Measurements from ENCODE around the gene RBM41.

GRCh38 chrX:107025545-107025944 lies 93.1 kb downstream of the RBM41 start:
- TF ChIP-seq POLR2AphosphoS5 (IDR thresholded peaks at IDR 0.05; ENCODE audit: low read depth, low read length) (no peak), SRF (IDR thresholded peaks at IDR 0.05; ENCODE audit: low read depth) (no peak), ZNF274 (IDR thresholded peaks at IDR 0.05; ENCODE audit: low read depth, low read length) (no peak), EZH2 (IDR thresholded peaks at IDR 0.05) (no peak), JUND (IDR thresholded peaks at IDR 0.05) (no peak), ZBTB33 (IDR thresholded peaks at IDR 0.05; ENCODE audit: extremely low read depth, insufficient replicate concordance, low read length) (no peak), EZH2phosphoT487 (IDR thresholded peaks at IDR 0.05; ENCODE audit: borderline replicate concordance) (no peak), POLR2A (IDR thresholded peaks at IDR 0.05; ENCODE audit: borderline replicate concordance, extremely low read depth, insufficient read depth, insufficient read length) (no peak), RAD21 (IDR thresholded peaks at IDR 0.05; ENCODE audit: low read depth) (peak; percentile 83), MAX (IDR thresholded peaks at IDR 0.05) (no peak), YY1 (IDR thresholded peaks at IDR 0.05; ENCODE audit: extremely low read depth, insufficient replicate concordance, low read depth, low read length) (no peak)
- TF ChIP-seq, protein P1, sequence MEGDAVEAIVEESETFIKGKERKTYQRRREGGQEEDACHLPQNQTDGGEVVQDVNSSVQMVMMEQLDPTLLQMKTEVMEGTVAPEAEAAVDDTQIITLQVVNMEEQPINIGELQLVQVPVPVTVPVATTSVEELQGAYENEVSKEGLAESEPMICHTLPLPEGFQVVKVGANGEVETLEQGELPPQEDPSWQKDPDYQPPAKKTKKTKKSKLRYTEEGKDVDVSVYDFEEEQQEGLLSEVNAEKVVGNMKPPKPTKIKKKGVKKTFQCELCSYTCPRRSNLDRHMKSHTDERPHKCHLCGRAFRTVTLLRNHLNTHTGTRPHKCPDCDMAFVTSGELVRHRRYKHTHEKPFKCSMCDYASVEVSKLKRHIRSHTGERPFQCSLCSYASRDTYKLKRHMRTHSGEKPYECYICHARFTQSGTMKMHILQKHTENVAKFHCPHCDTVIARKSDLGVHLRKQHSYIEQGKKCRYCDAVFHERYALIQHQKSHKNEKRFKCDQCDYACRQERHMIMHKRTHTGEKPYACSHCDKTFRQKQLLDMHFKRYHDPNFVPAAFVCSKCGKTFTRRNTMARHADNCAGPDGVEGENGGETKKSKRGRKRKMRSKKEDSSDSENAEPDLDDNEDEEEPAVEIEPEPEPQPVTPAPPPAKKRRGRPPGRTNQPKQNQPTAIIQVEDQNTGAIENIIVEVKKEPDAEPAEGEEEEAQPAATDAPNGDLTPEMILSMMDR (IDR thresholded peaks at IDR 0.05 in 2 of 3, conservative IDR thresholded peaks at IDR 0.05 in 1 of 3; ENCODE audit: borderline replicate concordance in 1 of 3, insufficient read depth in 1 of 3, low read depth in 2 of 3, low read length in 2 of 3) = peak; percentile 54 to 69 (median 63); a peak in 5 of 6 replicates

All from HCT116 (cell line).